Coronary artery (tissue), 2 donors: ENCODE results near the gene SUPT5H.
A peak's percentile ranks its signal among the peaks of the same experiment; 100 is the strongest.

Experiments
- DNase-seq: peaks from one replicate; pipeline ENCODE4 v3.0.0-alpha.2; 2017; ENCODE audit warnings: low spot score
- H3K27ac ChIP-seq, 2 donors: fragments of 200-600 bp; sonication (generic); one replicate each; pipeline ENCODE4 v1.5.1; 2016 to 2019
- H3K4me3 ChIP-seq: fragments of 200-600 bp; sonication (generic); 2 replicates; pipeline ENCODE4 v1.5.1; 2016; ENCODE audit warnings: mild to moderate bottlenecking, moderate library complexity
- TF ChIP-seq, protein P1 (sequence below): fragments of 200-600 bp; sonication (generic); IDR thresholded peaks from one replicate; pipeline ENCODE4 v1.5.1; 2019; ENCODE audit warnings: antibody characterized with exemption

SUPT5H gene

GRCh38 chr19:39507715-39508364, 62.5 kb downstream of the SUPT5H start:
- H3K4me3 ChIP-seq: peak overlapping the region; percentile 64

DNA sequence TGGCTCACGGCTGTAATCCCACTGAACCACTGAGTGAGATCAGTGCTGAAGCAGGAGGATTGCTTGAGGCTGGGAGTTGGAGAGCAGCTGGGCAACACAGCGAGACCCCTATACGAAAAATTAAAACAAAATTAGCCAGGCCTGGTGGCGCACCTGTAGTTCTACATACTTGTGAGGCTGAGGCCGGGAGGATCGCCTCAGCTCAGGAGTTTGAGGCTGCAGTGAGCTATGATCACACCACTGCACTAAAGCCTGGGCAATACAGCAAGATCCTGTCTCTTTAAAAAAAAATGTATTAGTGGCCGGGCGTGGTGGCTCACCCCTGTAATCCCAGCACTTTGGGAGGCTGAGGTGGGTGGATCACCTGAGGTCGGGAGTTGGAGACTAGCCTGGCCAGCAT, 63.2 kb downstream of the SUPT5H start:
- DNase-seq: no peak
- TF ChIP-seq, protein P1, sequence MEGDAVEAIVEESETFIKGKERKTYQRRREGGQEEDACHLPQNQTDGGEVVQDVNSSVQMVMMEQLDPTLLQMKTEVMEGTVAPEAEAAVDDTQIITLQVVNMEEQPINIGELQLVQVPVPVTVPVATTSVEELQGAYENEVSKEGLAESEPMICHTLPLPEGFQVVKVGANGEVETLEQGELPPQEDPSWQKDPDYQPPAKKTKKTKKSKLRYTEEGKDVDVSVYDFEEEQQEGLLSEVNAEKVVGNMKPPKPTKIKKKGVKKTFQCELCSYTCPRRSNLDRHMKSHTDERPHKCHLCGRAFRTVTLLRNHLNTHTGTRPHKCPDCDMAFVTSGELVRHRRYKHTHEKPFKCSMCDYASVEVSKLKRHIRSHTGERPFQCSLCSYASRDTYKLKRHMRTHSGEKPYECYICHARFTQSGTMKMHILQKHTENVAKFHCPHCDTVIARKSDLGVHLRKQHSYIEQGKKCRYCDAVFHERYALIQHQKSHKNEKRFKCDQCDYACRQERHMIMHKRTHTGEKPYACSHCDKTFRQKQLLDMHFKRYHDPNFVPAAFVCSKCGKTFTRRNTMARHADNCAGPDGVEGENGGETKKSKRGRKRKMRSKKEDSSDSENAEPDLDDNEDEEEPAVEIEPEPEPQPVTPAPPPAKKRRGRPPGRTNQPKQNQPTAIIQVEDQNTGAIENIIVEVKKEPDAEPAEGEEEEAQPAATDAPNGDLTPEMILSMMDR: no peak
- Histone ChIP-seq H3K4me3 (no peak overlapping the region), H3K27ac (no peak overlapping the region)

More at GRCh38 chr19:39507715-39508364, 62.5 kb downstream of the SUPT5H start:
- no peak for DNase-seq
- no peak overlapping the region for H3K27ac ChIP-seq
- TF ChIP-seq, protein P1: no peak

- no peak for DNase-seq
- no peak overlapping the region for H3K27ac ChIP-seq
- TF ChIP-seq, protein P1: no peak
- H3K4me3 ChIP-seq: no peak overlapping the region
Observed at GRCh38 chr19:39509233-39509632, 63.9 kb downstream of the SUPT5H start.

DNA sequence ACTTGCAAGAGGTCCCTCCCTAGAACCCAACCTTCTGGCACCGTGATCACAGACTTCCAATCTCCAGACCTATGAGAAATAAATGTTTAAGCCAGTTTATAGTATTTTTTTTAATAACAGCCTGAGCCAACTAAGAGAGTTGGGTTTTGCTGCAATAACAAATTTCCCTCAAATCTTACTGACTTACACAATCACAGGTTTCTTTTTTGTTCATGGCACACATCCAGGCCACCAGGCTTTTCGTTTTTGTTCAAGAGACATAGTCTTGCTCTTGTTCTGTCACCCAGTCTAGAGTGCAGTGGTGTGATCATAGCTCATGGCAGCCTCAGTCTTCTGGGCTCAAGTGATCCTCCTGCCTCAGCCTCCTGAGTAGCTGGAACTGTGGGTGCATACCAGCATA, 67.6 kb downstream of the SUPT5H start:
- Histone ChIP-seq H3K4me3 (no peak overlapping the region), H3K27ac (no peak overlapping the region)
- no peak for DNase-seq
- TF ChIP-seq, protein P1: no peak

- TF ChIP-seq, protein P1: no peak
- no peak for DNase-seq
- H3K4me3 ChIP-seq: peak within 1 kb of the TSS; percentile 63
- no peak within 1 kb of the TSS for H3K27ac ChIP-seq
Observed at GRCh38 chr19:39514840-39515550, 69.6 kb downstream of the SUPT5H start, which contains the start of gene SELENOV. SELENOV (plus strand) TSS chr19:39515139; CDS start chr19:39515213, 74 bp downstream.

- no peak overlapping the region for H3K27ac ChIP-seq
- TF ChIP-seq, protein P1: no peak
- no peak for DNase-seq
- peak overlapping the region; percentile 63 for H3K4me3 ChIP-seq
Observed at GRCh38 chr19:39515551-39516191, 70.3 kb downstream of the SUPT5H start.
